B cell (primary cell): ENCODE data around the gene ST6GALNAC3.

Experiments used
- CTCF ChIP-seq: fragments of 200-600 bp; IDR thresholded peaks from one replicate; pipeline ENCODE4 v1.8.0; 2022; ENCODE audit warnings: antibody characterized with exemption, mild to moderate bottlenecking
- EZH2 ChIP-seq: IDR thresholded peaks from 2 replicates; pipeline ENCODE4 v1.6.1; 2012; ENCODE audit warnings: borderline replicate concordance, low read depth, mild to moderate bottlenecking, moderate library complexity, low read length; ENCODE audit not compliant: insufficient read depth, poor library complexity, severe bottlenecking

DNA sequence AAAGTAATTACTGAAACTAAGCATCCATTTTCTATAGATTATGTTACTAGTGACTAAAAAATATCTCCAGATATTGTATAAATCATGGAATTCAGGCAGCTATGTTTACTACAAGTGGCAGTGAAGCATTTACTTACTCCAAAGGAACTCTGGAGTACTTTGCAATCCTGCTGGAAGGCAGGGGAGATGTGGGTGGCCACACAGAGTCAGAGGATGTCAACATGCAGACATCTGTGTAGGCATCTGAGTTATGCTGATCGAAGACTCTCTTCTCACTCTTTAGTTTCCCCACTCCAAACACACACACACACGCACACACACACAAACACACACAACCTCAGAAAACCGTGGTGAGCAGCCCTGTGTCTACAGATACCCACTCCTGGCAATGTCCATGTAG lies 112.9 kb downstream of the ST6GALNAC3 start:
- TF ChIP-seq CTCF (no peak), EZH2 (no peak)
